GM12891 (cell line): Measurements from ENCODE around the gene SYT1.

Experiments
- POLR2A ChIP-seq: IDR thresholded peaks from 2 replicates; pipeline ENCODE4 v1.6.1; 2011; ENCODE audit warnings: low read depth, low read length, control low read depth
- POLR2AphosphoS5 ChIP-seq: IDR thresholded peaks from 2 replicates; pipeline ENCODE4 v1.6.1; 2011; ENCODE audit warnings: low read depth, low read length, control low read depth
- SPI1 ChIP-seq: IDR thresholded peaks from 2 replicates; pipeline ENCODE4 v1.6.1; 2011; ENCODE audit warnings: low read depth, low read length, control low read depth
- TAF1 ChIP-seq: IDR thresholded peaks from 2 replicates; pipeline ENCODE4 v1.6.1; 2011; ENCODE audit warnings: low read depth, low read length, control low read depth

DNA sequence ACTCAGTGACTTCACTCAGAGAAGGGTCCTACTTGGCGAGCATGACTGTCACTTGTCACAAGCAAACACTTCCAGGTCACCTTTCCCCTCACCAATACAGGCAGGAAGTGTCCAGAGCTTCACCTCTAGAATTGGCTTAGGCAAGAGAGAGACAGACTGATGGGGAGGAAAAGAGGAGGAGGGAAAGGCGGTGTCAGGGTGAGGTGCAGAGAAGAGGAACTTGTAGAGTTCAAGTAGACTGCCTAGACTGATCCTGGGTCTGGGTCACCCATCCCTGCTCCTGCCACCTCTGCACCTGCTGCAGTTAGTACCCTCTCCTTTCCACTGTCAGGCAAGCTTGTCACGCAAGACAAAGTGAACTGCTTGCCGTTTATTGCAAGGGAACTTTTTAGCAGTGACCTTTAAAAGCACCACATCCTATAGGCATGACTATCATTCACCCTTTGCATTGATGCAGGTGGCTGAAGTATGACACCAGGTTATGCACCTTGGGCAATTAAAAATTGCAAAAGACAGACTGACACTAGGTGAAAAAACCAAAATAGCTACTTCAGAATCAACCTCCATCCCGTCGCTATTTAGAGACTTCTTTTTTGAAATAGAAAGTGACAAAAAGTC, 292.4 kb downstream of the SYT1 start:
- TF ChIP-seq POLR2A (no peak), POLR2AphosphoS5 (no peak), SPI1 (no peak), TAF1 (no peak)
